HEK293 (cell line): Measurements from ENCODE around the gene IL22RA1.

ENCODE experiments used
- CTCF ChIA-PET: fragments of 350-600 bp; formaldehyde crosslinking; extraction: SDS; loops from one replicate; lab custom pipeline; 2021; ENCODE audit warnings: antibody characterized with exemption; lab: Yijun Ruan, JAX
- POLR2A ChIA-PET: fragments of 300-600 bp; formaldehyde crosslinking; extraction: SDS; loops from one replicate; lab custom pipeline; 2020; ENCODE audit warnings: antibody characterized with exemption, inconsistent platforms; lab: Yijun Ruan, JAX
- H3K27ac ChIP-seq: fragments of 200-500 bp; sonication (Bioruptor generic); 2 replicates; pipeline ENCODE4 v1.5.1; 2014; ENCODE audit warnings: low read depth, low read length, control low read depth, inconsistent platforms; ENCODE audit errors: extremely low read depth
- H3K36me3 ChIP-seq, 2 experiments: fragments of 200-500 bp in 1 of 2; sonication (Bioruptor generic) in 1 of 2; 1 replicate in 1 of 2; 2 replicates in 1 of 2; pipeline ENCODE4 v1.5.1; 2014 to 2017; ENCODE audit warnings: inconsistent platforms in 2 of 2, low read length in 2 of 2; ENCODE audit not compliant: control insufficient read depth in 2 of 2, insufficient read depth in 1 of 2
- H3K4me1 ChIP-seq: fragments of 200-500 bp; sonication (Bioruptor generic); 2 replicates; pipeline ENCODE4 v1.5.1; 2014; ENCODE audit warnings: mild to moderate bottlenecking, low read length, inconsistent platforms; ENCODE audit not compliant: control insufficient read depth, insufficient read depth
- H3K4me3 ChIP-seq: 2 replicates; pipeline ENCODE4 v1.5.1; 2011; ENCODE audit warnings: low read depth, mild to moderate bottlenecking, control low read depth, low read length, moderate library complexity
- H3K9me3 ChIP-seq: fragments of 200-500 bp; sonication (Bioruptor generic); 2 replicates; pipeline ENCODE4 v1.5.1; 2014; ENCODE audit warnings: low read depth, low read length, inconsistent platforms; ENCODE audit not compliant: control insufficient read depth, insufficient read depth
- BCL6B ChIP-seq: fragments of 450-650 bp; formaldehyde crosslinking; IDR thresholded peaks from 2 replicates; pipeline ENCODE4 v1.5.1; 2017; ENCODE audit warnings: missing biosample characterization, missing genetic modification characterization
- GLI2 ChIP-seq: fragments of 450-650 bp; formaldehyde crosslinking; IDR thresholded peaks from 2 replicates; pipeline ENCODE4; 2017; ENCODE audit warnings: missing biosample characterization, missing genetic modification characterization, low read depth, borderline replicate concordance
- KLF9 ChIP-seq: fragments of 450-650 bp; formaldehyde crosslinking; IDR thresholded peaks from 2 replicates; pipeline ENCODE4 v1.5.1; 2016; ENCODE audit warnings: missing biosample characterization, missing genetic modification characterization, low read depth
- MEIS1 ChIP-seq: sonication (generic); formaldehyde crosslinking; IDR thresholded peaks from 2 replicates; pipeline ENCODE4 v1.8.1; 2022; ENCODE audit warnings: missing genetic modification reagents, mild to moderate bottlenecking, borderline replicate concordance
- PRDM10 ChIP-seq: fragments of 450-650 bp; formaldehyde crosslinking; IDR thresholded peaks from 2 replicates; pipeline ENCODE4 v1.5.1; 2016; ENCODE audit warnings: missing biosample characterization, missing genetic modification characterization
- PRDM6 ChIP-seq: fragments of 450-650 bp; formaldehyde crosslinking; IDR thresholded peaks from 2 replicates; pipeline ENCODE4 v1.5.1; 2017; ENCODE audit warnings: missing biosample characterization, missing genetic modification characterization
- SCRT2 ChIP-seq: fragments of 450-650 bp; formaldehyde crosslinking; IDR thresholded peaks from 2 replicates; pipeline ENCODE4 v1.5.1; 2016; ENCODE audit warnings: missing biosample characterization, missing genetic modification characterization
- WT1 ChIP-seq: fragments of 450-650 bp; formaldehyde crosslinking; IDR thresholded peaks from 2 replicates; pipeline ENCODE4 v1.5.1; 2016; ENCODE audit warnings: missing biosample characterization, missing genetic modification characterization
- ZBTB1 ChIP-seq: fragments of 450-650 bp; formaldehyde crosslinking; IDR thresholded peaks from 2 replicates; pipeline ENCODE4 v1.5.1; 2016; ENCODE audit warnings: missing biosample characterization, missing genetic modification characterization
- ZFP3 ChIP-seq: fragments of 450-650 bp; formaldehyde crosslinking; IDR thresholded peaks from 2 replicates; pipeline ENCODE4 v1.5.1; 2016; ENCODE audit warnings: low read depth, missing biosample characterization, missing genetic modification characterization
- ZIC2 ChIP-seq: fragments of 450-650 bp; formaldehyde crosslinking; IDR thresholded peaks from 2 replicates; pipeline ENCODE4 v1.5.1; 2016; ENCODE audit warnings: missing biosample characterization, missing genetic modification characterization
- ZNF211 ChIP-seq: fragments of 450-650 bp; formaldehyde crosslinking; IDR thresholded peaks from 2 replicates; pipeline ENCODE4 v1.5.1; 2016; ENCODE audit warnings: low read depth, missing biosample characterization, missing genetic modification characterization
- ZNF292 ChIP-seq: fragments of 450-650 bp; formaldehyde crosslinking; IDR thresholded peaks from 2 replicates; pipeline ENCODE4 v1.5.1; 2016; ENCODE audit warnings: low read depth, missing biosample characterization, missing genetic modification characterization, borderline replicate concordance
- ZNF341 ChIP-seq: fragments of 450-650 bp; formaldehyde crosslinking; IDR thresholded peaks from 2 replicates; pipeline ENCODE4; 2016; ENCODE audit warnings: low read depth, missing biosample characterization, missing genetic modification characterization
- ZNF37A ChIP-seq: fragments of 450-650 bp; IDR thresholded peaks from 2 replicates; pipeline ENCODE4 v1.5.1; 2018; ENCODE audit warnings: missing biosample characterization, missing genetic modification characterization
- ZNF394 ChIP-seq: fragments of 450-650 bp; formaldehyde crosslinking; IDR thresholded peaks from 2 replicates; pipeline ENCODE4 v1.5.1; 2016; ENCODE audit warnings: missing biosample characterization, missing genetic modification characterization, mild to moderate bottlenecking, moderate library complexity, borderline replicate concordance
- ZNF433 ChIP-seq: fragments of 450-650 bp; formaldehyde crosslinking; IDR thresholded peaks from 2 replicates; pipeline ENCODE4 v1.5.1; 2016; ENCODE audit warnings: missing biosample characterization, missing genetic modification characterization, low read depth
- ZNF510 ChIP-seq: fragments of 450-650 bp; formaldehyde crosslinking; IDR thresholded peaks from 2 replicates; pipeline ENCODE4 v1.5.1; 2018; ENCODE audit warnings: mild to moderate bottlenecking, missing genetic modification characterization, missing biosample characterization; ENCODE audit not compliant: insufficient replicate concordance
- ZNF600 ChIP-seq: fragments of 450-650 bp; formaldehyde crosslinking; IDR thresholded peaks from 2 replicates; pipeline ENCODE4 v1.5.1; 2016; ENCODE audit warnings: missing biosample characterization, missing genetic modification characterization
- ZNF704 ChIP-seq: fragments of 450-650 bp; formaldehyde crosslinking; IDR thresholded peaks from 2 replicates; pipeline ENCODE4 v1.5.1; 2016; ENCODE audit warnings: missing biosample characterization, missing genetic modification characterization
- ZNF747 ChIP-seq: fragments of 450-650 bp; formaldehyde crosslinking; IDR thresholded peaks from 2 replicates; pipeline ENCODE4 v1.5.1; 2016; ENCODE audit warnings: missing biosample characterization, missing genetic modification characterization
- ZNF837 ChIP-seq: fragments of 450-650 bp; formaldehyde crosslinking; IDR thresholded peaks from 2 replicates; pipeline ENCODE4 v1.5.1; 2016; ENCODE audit warnings: missing biosample characterization, missing genetic modification characterization

Gene IL22RA1

GRCh38 chr1:24154215-24154614 is 11.3 kb upstream of the IL22RA1 start:
- POLR2A ChIA-PET: interaction anchor here (0.5 kb wide), 1 partner anchor 11 kb away, joined by 3 read pairs; no protein-coding TSS in a partner anchor
- H3K36me3 ChIP-seq: peaks cover under 1 to 44% of the 10 kb centered on the region in 2 experiments; a peak in 2 of 3 replicates
- H3K27ac ChIP-seq: no peak overlapping the region
- no peaks in the 10 kb centered on the region for H3K4me1 ChIP-seq
- CTCF ChIA-PET: interaction anchor here (0.6 to 4.2 kb wide), 5 partner anchors 18 to 563 kb away, joined by 3 to 33 read pairs (median 4); no protein-coding TSS in a partner anchor
- no peak for TF ChIP-seq ZNF394 (tag by site-specific recombination)
- no peak for TF ChIP-seq ZBTB1 (tag by site-specific recombination)
- no peak for TF ChIP-seq KLF9 (tag by site-specific recombination)
- no peak for TF ChIP-seq ZNF341
- no peak for TF ChIP-seq ZFP3 (tag by site-specific recombination)
- no peak for TF ChIP-seq GLI2 (tag by site-specific recombination)
- TF ChIP-seq ZNF510: no peak
- no peak for TF ChIP-seq ZNF704 (tag by site-specific recombination)
- TF ChIP-seq, all 188 proteins: peak for 0
- Histone ChIP-seq H3K4me3 (no peak overlapping the region), H3K9me3 (no peaks in the 10 kb centered on the region)

- CTCF ChIA-PET: interaction anchor here (0.6 to 5.5 kb wide), 11 partner anchors 9 to 612 kb away, joined by 3 to 80 read pairs (median 5); no protein-coding TSS in a partner anchor
- Histone ChIP-seq H3K4me3 (no peak overlapping the region), H3K27ac (no peak overlapping the region), H3K4me1 (no peaks in the 10 kb centered on the region), H3K36me3 (peaks cover 0 to 31% of the 10 kb centered on the region in 2 experiments; a peak in 1 of 3 replicates), H3K9me3 (no peaks in the 10 kb centered on the region)
- TF ChIP-seq WT1 (tag by site-specific recombination) (peak; percentile 38; the same call in 1 of the 2 replicates), ZNF600 (tag by site-specific recombination) (0 out of 2 replicates have a peak, but pooled peaks have one; percentile 21), ZNF211 (tag by site-specific recombination) (no peak), PRDM10 (tag by site-specific recombination) (peak; percentile 46), SCRT2 (peak; percentile 65)
- POLR2A ChIA-PET: interaction anchor here (0.6 kb wide), 1 partner anchor 233 kb away, joined by 3 read pairs; no protein-coding TSS in a partner anchor
These were observed 9.9 kb upstream of the IL22RA1 start for GRCh38 chr1:24152631-24153494.

- Histone ChIP-seq H3K9me3 (no peaks in the 10 kb centered on the region), H3K4me1 (no peaks in the 10 kb centered on the region), H3K4me3 (no peak overlapping the region), H3K27ac (no peak overlapping the region), H3K36me3 (peaks cover 0 to 14% of the 10 kb centered on the region in 2 experiments; a peak in 1 of 3 replicates)
- ChIA-PET CTCF (interaction anchor here (0.6 to 5.5 kb wide), 16 partner anchors 16 to 253 kb away, joined by 3 to 80 read pairs (median 8); partner anchors contain the start of gene IFNLR1), POLR2A (interaction anchor here (1.1 kb wide), 1 partner anchor 14 kb away, joined by 3 read pairs; no protein-coding TSS in a partner anchor)
- TF ChIP-seq ZIC2 (tag by site-specific recombination) (no peak), BCL6B (no peak), ZNF510 (no peak), MEIS1 (CRISPR knock-in tag) (no peak), ZNF37A (tag by site-specific recombination) (no peak), PRDM6 (no peak), ZNF433 (tag by site-specific recombination) (no peak), ZNF292 (no peak), ZNF747 (tag by site-specific recombination) (no peak), ZNF837 (tag by site-specific recombination) (no peak)
These were observed 8.2 kb upstream of the IL22RA1 start for GRCh38 chr1:24151175-24151533.
